IMR-90 (cell line): ENCODE data around the gene P3R3URF. TPM values are rescaled to one million over a fixed set of nuclear protein-coding genes. Genes with fewer than 3 reads are reported as not detected.

Experiments used
- ATAC-seq: fragments of 200-7000 bp; cut with Tn5 transposase; 2 replicates; pipeline ENCODE4 v1.9.1; 2020; ENCODE audit warnings: low read depth, mild to moderate bottlenecking, moderate library complexity
- BruUV-seq: library from RNA; stranded (reverse); fragments of 400-500 nt; replicated peaks from 2 replicates; lab custom pipeline; 2021; lab: Mats Ljungman, UMichigan
- CTCF ChIA-PET: fragments of 300-600 bp; formaldehyde crosslinking; extraction: SDS; loops from one replicate; lab custom pipeline; 2021; ENCODE audit warnings: antibody characterized with exemption; lab: Yijun Ruan, JAX
- POLR2A ChIA-PET: fragments of 300-600 bp; sonication (Branson Sonifier 250); formaldehyde crosslinking; loops from one replicate; lab custom pipeline; 2022; ENCODE audit warnings: antibody characterized with exemption; ENCODE audit not compliant: unreplicated experiment; lab: Charles Lee
- DNase-seq: peaks from one replicate; pipeline ENCODE4 v3.0.0; 2013
- H2AFZ ChIP-seq: replicated peaks from 2 replicates; pipeline ENCODE3; 2013; ENCODE audit warnings: low read length, mild to moderate bottlenecking; ENCODE audit not compliant: poor library complexity
- H2AK5ac ChIP-seq: 2 replicates; pipeline ENCODE4 v1.6.1; 2013; ENCODE audit warnings: low read depth, low read length, inconsistent platforms
- H2AK9ac ChIP-seq: replicated peaks from 2 replicates; pipeline ENCODE3; 2013; ENCODE audit warnings: mild to moderate bottlenecking, low read depth, low read length, moderate library complexity; ENCODE audit not compliant: poor library complexity
- H2BK120ac ChIP-seq: 2 replicates; pipeline ENCODE4 v1.6.1; 2013; ENCODE audit warnings: low read depth, low read length, inconsistent platforms
- H2BK15ac ChIP-seq: 3 replicates; pipeline ENCODE4 v1.6.1; 2013; ENCODE audit warnings: low read depth, low read length, inconsistent platforms
- H2BK20ac ChIP-seq: 2 replicates; pipeline ENCODE4 v1.6.1; 2013; ENCODE audit warnings: low read depth, mild to moderate bottlenecking, inconsistent platforms, low read length, moderate library complexity
- H2BK5ac ChIP-seq: 2 replicates; pipeline ENCODE4 v1.6.1; 2013; ENCODE audit warnings: mild to moderate bottlenecking, low read depth, low read length, inconsistent platforms; ENCODE audit not compliant: poor library complexity, severe bottlenecking
- H3K14ac ChIP-seq: replicated peaks from 2 replicates; pipeline ENCODE4 v1.6.1; 2013; ENCODE audit warnings: low read depth, low read length, inconsistent platforms
- H3K18ac ChIP-seq: 2 replicates; pipeline ENCODE4 v1.6.1; 2013; ENCODE audit warnings: low read depth, low read length, control low read depth
- H3K23ac ChIP-seq: 2 replicates; pipeline ENCODE4 v1.6.1; 2013; ENCODE audit warnings: low read depth, low read length, inconsistent platforms
- H3K27ac ChIP-seq: 2 replicates; pipeline ENCODE4 v1.5.1; 2013; ENCODE audit warnings: mild to moderate bottlenecking, control low read depth, low read length; ENCODE audit not compliant: insufficient read depth
- H3K27me3 ChIP-seq: 2 replicates; pipeline ENCODE4 v1.6.1; 2013; ENCODE audit warnings: low read length; ENCODE audit not compliant: control insufficient read depth, insufficient read depth
- H3K36me3 ChIP-seq: 2 replicates; pipeline ENCODE4 v1.6.1; 2013; ENCODE audit warnings: low read length, mixed read lengths; ENCODE audit not compliant: control insufficient read depth, insufficient read depth
- H3K4ac ChIP-seq: 2 replicates; pipeline ENCODE4 v1.6.1; 2013; ENCODE audit warnings: low read depth, low read length, inconsistent platforms
- H3K4me1 ChIP-seq: 2 replicates; pipeline ENCODE4 v1.6.1; 2013; ENCODE audit warnings: low read length, mixed read lengths; ENCODE audit not compliant: control insufficient read depth, insufficient read depth
- H3K4me2 ChIP-seq: 2 replicates; pipeline ENCODE4 v1.6.1; 2013; ENCODE audit warnings: low read depth, mild to moderate bottlenecking, control low read depth, low read length, moderate library complexity
- H3K4me3 ChIP-seq: 2 replicates; pipeline ENCODE4 v1.5.1; 2013; ENCODE audit warnings: low read depth, mild to moderate bottlenecking, control low read depth, low read length, moderate library complexity; ENCODE audit not compliant: insufficient read depth
- H3K56ac ChIP-seq: 2 replicates; pipeline ENCODE4 v1.6.1; 2013; ENCODE audit warnings: low read length, inconsistent platforms; ENCODE audit not compliant: insufficient read depth; ENCODE audit errors: extremely low read depth
- H3K79me1 ChIP-seq, 2 experiments: 2 replicates each; pipeline ENCODE4 v1.6.1; 2013; ENCODE audit warnings: low read length in 2 of 2, inconsistent platforms in 1 of 2, low read depth in 1 of 2
- H3K9ac ChIP-seq: 2 replicates; pipeline ENCODE4 v1.6.1; 2013; ENCODE audit warnings: low read depth, low read length, control low read depth
- H3K9me1 ChIP-seq: 2 replicates; pipeline ENCODE4 v1.6.1; 2013; ENCODE audit warnings: low read length, inconsistent platforms; ENCODE audit not compliant: insufficient read depth
- H3K9me3 ChIP-seq: 2 replicates; pipeline ENCODE4 v1.6.1; 2013; ENCODE audit warnings: low read length; ENCODE audit not compliant: control insufficient read depth, insufficient read depth
- H4K20me1 ChIP-seq: 2 replicates; pipeline ENCODE4 v1.6.1; 2013; ENCODE audit warnings: low read length, inconsistent platforms; ENCODE audit not compliant: insufficient read depth
- H4K5ac ChIP-seq: 2 replicates; pipeline ENCODE4 v1.6.1; 2013; ENCODE audit warnings: mild to moderate bottlenecking, low read depth, low read length, control low read depth
- H4K8ac ChIP-seq, 2 experiments: 2 replicates each; pipeline ENCODE4 v1.6.1; 2013; ENCODE audit warnings: low read depth in 2 of 2, low read length in 2 of 2, control low read depth in 1 of 2, inconsistent platforms in 1 of 2
- H4K91ac ChIP-seq: 2 replicates; pipeline ENCODE4 v1.6.1; 2013; ENCODE audit warnings: low read depth, low read length, inconsistent platforms; ENCODE audit not compliant: insufficient read depth
- BHLHE40 ChIP-seq: fragments of 150-350 bp; IDR thresholded peaks from 2 replicates; pipeline ENCODE4 v1.6.1; 2016; ENCODE audit warnings: mild to moderate bottlenecking, low read depth, low read length
- CEBPB ChIP-seq: IDR thresholded peaks from 2 replicates; pipeline ENCODE4 v1.6.1; 2012; ENCODE audit warnings: low read depth, low read length, improper control_type of control experiment
- CHD1 ChIP-seq: IDR thresholded peaks from 2 replicates; pipeline ENCODE4 v1.6.1; 2012; ENCODE audit warnings: low read depth, low read length, improper control_type of control experiment
- ELK1 ChIP-seq: fragments of 150-350 bp; IDR thresholded peaks from 2 replicates; pipeline ENCODE4 v1.6.1; 2016; ENCODE audit warnings: low read depth, mild to moderate bottlenecking, low read length, moderate library complexity, borderline replicate concordance
- FOS ChIP-seq: fragments of 150-350 bp; IDR thresholded peaks from 2 replicates; pipeline ENCODE4 v1.6.1; 2016; ENCODE audit warnings: low read depth, low read length
- MAFK ChIP-seq: IDR thresholded peaks from 2 replicates; pipeline ENCODE4 v1.6.1; 2012; ENCODE audit warnings: low read depth, low read length, improper control_type of control experiment
- MAZ ChIP-seq: IDR thresholded peaks from 2 replicates; pipeline ENCODE4 v1.6.1; 2012; ENCODE audit warnings: low read depth, mild to moderate bottlenecking, low read length, improper control_type of control experiment, moderate library complexity, borderline replicate concordance
- MXI1 ChIP-seq: IDR thresholded peaks from 2 replicates; pipeline ENCODE4 v1.6.1; 2012; ENCODE audit warnings: low read depth, mild to moderate bottlenecking, low read length, moderate library complexity, borderline replicate concordance
- POLR2A ChIP-seq: IDR thresholded peaks from 2 replicates; pipeline ENCODE4 v1.6.1; 2012; ENCODE audit warnings: mild to moderate bottlenecking, low read depth, low read length
- RAD21 ChIP-seq: IDR thresholded peaks from 2 replicates; pipeline ENCODE4 v1.6.1; 2012; ENCODE audit warnings: low read length, improper control_type of control experiment
- RCOR1 ChIP-seq: IDR thresholded peaks from 2 replicates; pipeline ENCODE4 v1.6.1; 2012; ENCODE audit warnings: mild to moderate bottlenecking, low read length, improper control_type of control experiment; ENCODE audit not compliant: insufficient replicate concordance
- RFX5 ChIP-seq: IDR thresholded peaks from 2 replicates; pipeline ENCODE4 v1.8.0; 2012; ENCODE audit warnings: low read depth, mild to moderate bottlenecking, low read length, moderate library complexity
- SMC3 ChIP-seq: fragments of 150-350 bp; IDR thresholded peaks from 2 replicates; pipeline ENCODE4 v1.6.1; 2016; ENCODE audit warnings: low read depth, mild to moderate bottlenecking, antibody characterized with exemption, low read length, moderate library complexity
- WGBS, 2 experiments: methylation state at CpG; one replicate each; pipeline versions ENCODE4 v1.1.5 to v1.1.7; 2013; ENCODE audit warnings: missing lambda C conversion rate in 2 of 2; ENCODE audit not compliant: insufficient read length in 1 of 2; ENCODE audit errors: extremely low coverage in 2 of 2; 5-methylcytosine and 5-hydroxymethylcytosine counted together
- dilution Hi-C: fragments of 300-500 bp; cut with HindIII; formaldehyde crosslinking; loops from one replicate; pipeline ENCODE4 v1.14.3; 2018; ENCODE audit warnings: low sequenced_read_pairs; ENCODE audit not compliant: unreplicated experiment
- in situ Hi-C: fragments of 300-500 bp; cut with MboI; formaldehyde crosslinking; loops from 3 replicates; pipeline ENCODE4 v1.14.3; 2019; ENCODE audit warnings: low sequenced_read_pairs, inconsistent platforms, mixed read lengths
- intact Hi-C: fragments of 100-400 bp; cut with micrococcal nuclease; formaldehyde crosslinking; loops from 2 replicates; pipeline ENCODE4 v1.10.0; 2022
- polyA plus RNA-seq, 3 experiments: library from polyadenylated mRNA; depleted of rRNA; stranded (reverse); fragments of >200 nt; gene quantifications; 2 replicates each; pipeline ENCODE4 v1.2.3, GENCODE V29; 2012; ENCODE audit warnings: low replicate concordance in 1 of 3
- total RNA-seq: library from RNA; depleted of rRNA; stranded (reverse); fragments of >200 nt; gene quantifications from 2 replicates; pipeline ENCODE4 v1.2.3, GENCODE V29; 2012
- TF ChIP-seq, protein P1 (sequence below): conservative IDR thresholded peaks from 2 replicates; pipeline ENCODE4 v1.5.1; 2012; ENCODE audit warnings: mild to moderate bottlenecking, low read depth, low read length, improper control_type of control experiment

P3R3URF gene
- total and polyA plus RNA-seq, 2 of the 4 experiments (the other 2 are of a cell fraction): not detected

DNA sequence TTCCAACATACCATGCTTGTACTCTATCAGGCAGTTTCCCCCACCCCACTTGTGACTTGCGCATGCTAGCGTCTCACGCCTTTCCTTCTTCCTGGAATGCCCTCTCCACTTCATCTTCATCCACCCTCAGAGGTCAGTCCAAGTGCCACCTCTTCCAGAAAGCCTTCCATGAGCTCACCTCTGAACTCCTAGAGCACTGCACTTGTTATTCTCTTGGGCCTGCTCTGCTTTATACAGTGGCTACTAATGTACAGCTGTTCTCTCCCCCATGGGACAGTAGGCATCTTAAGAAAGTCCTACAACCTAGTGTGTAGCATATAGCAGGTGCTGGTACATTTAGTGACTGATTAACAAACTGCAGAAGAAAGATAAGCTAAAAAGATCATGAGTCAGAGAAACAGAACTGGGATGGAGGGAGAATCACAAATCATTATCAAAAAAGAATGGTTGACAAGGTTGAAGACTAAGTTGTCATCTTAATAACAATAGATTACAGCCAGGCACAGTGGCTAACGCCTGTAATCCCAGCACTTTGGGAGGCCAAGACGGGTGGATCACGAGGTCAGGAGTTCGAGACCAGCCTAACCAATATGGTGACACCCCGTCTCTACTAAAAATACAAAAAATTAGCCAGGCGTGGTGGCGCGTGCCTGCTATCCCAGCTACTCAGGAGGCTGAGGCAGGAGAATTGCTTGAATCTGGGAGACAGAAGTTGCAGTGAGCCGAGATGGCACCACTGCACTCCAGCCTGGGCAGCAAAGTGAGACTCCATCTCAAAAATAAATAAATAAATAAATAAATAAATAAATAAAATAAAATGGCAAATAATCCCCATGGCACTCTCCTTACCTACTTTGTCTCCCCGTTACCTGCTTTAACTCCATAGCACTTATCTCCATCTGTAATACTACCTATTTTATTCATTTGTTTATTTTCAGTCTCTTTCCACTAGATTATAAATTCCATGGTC is 17.7 kb downstream of the P3R3URF start:
- H4K8ac ChIP-seq: no peak overlapping the region
- H3K4me2 ChIP-seq: no peak overlapping the region
- H2BK20ac ChIP-seq: no peak overlapping the region
- no peak overlapping the region for H3K23ac ChIP-seq
- H3K9me1 ChIP-seq: no peaks in the 10 kb centered on the region; the same call in 1 of the 2 replicates
- H3K18ac ChIP-seq: no peak overlapping the region
- H3K56ac ChIP-seq: no peak overlapping the region
- H2BK5ac ChIP-seq: no peak overlapping the region
- ATAC-seq: no peak
- CTCF ChIA-PET: interaction anchor here (0.7 kb wide), 1 partner anchor 11 kb away, joined by 3 read pairs; no protein-coding TSS in a partner anchor
- H2AK5ac ChIP-seq: no peak overlapping the region
- H4K20me1 ChIP-seq: no peaks in the 10 kb centered on the region
- H2AK9ac ChIP-seq: no peak overlapping the region
- H3K4me1 ChIP-seq: no peaks in the 10 kb centered on the region
- H2BK15ac ChIP-seq: no peak overlapping the region
- no peak overlapping the region for H4K5ac ChIP-seq
- no peaks in the 10 kb centered on the region for H3K9me3 ChIP-seq
- H3K36me3 ChIP-seq: no peaks in the 10 kb centered on the region
- H3K9ac ChIP-seq: no peak overlapping the region
- H3K14ac ChIP-seq: no peak overlapping the region
- H2AFZ ChIP-seq: no peak overlapping the region
- intact Hi-C loops (no loop called here), in situ Hi-C loops (no loop called here), dilution Hi-C loops (no loop called here)
- BruUV-seq: no TSS peak
- no peak overlapping the region for H3K4me3 ChIP-seq
- H3K79me1 ChIP-seq: no peaks in the 10 kb centered on the region
- POLR2A ChIA-PET: no interaction called here
- H4K91ac ChIP-seq: no peak overlapping the region
- H3K27ac ChIP-seq: no peak overlapping the region
- no peak for DNase-seq
- H2BK120ac ChIP-seq: no peak overlapping the region
- 88% methylated on average over 4 of the region's 13 CpGs; no CpG with 5 or more reads in 1 of the 2 experiments for WGBS, 2 experiments
- H3K27me3 ChIP-seq: peaks cover 2% of the 10 kb centered on the region
- H3K4ac ChIP-seq: no peak overlapping the region
- no peak for TF ChIP-seq RFX5
- TF ChIP-seq MAZ: no peak
- no peak for TF ChIP-seq POLR2A
- no peak for TF ChIP-seq RCOR1
- no peak for TF ChIP-seq MXI1
- no peak for TF ChIP-seq BHLHE40
- TF ChIP-seq SMC3: no peak
- TF ChIP-seq RAD21: no peak
- no peak for TF ChIP-seq MAFK
- TF ChIP-seq CEBPB: no peak
- TF ChIP-seq CHD1: no peak
- TF ChIP-seq ELK1: no peak
- no peak for TF ChIP-seq FOS
- TF ChIP-seq, protein P1, sequence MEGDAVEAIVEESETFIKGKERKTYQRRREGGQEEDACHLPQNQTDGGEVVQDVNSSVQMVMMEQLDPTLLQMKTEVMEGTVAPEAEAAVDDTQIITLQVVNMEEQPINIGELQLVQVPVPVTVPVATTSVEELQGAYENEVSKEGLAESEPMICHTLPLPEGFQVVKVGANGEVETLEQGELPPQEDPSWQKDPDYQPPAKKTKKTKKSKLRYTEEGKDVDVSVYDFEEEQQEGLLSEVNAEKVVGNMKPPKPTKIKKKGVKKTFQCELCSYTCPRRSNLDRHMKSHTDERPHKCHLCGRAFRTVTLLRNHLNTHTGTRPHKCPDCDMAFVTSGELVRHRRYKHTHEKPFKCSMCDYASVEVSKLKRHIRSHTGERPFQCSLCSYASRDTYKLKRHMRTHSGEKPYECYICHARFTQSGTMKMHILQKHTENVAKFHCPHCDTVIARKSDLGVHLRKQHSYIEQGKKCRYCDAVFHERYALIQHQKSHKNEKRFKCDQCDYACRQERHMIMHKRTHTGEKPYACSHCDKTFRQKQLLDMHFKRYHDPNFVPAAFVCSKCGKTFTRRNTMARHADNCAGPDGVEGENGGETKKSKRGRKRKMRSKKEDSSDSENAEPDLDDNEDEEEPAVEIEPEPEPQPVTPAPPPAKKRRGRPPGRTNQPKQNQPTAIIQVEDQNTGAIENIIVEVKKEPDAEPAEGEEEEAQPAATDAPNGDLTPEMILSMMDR: no peak
